Iris pigment epithelial cell (primary cell): Measurements from ENCODE around the gene LYPD6B.

ENCODE experiments used
- DNase-seq: peaks from one replicate; pipeline ENCODE4 v3.0.0-alpha.2; 2011; ENCODE audit warnings: low read depth

LYPD6B gene, protein sequence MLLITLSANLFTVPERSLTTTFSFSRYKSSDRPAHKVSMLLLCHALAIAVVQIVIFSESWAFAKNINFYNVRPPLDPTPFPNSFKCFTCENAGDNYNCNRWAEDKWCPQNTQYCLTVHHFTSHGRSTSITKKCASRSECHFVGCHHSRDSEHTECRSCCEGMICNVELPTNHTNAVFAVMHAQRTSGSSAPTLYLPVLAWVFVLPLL

DNA sequence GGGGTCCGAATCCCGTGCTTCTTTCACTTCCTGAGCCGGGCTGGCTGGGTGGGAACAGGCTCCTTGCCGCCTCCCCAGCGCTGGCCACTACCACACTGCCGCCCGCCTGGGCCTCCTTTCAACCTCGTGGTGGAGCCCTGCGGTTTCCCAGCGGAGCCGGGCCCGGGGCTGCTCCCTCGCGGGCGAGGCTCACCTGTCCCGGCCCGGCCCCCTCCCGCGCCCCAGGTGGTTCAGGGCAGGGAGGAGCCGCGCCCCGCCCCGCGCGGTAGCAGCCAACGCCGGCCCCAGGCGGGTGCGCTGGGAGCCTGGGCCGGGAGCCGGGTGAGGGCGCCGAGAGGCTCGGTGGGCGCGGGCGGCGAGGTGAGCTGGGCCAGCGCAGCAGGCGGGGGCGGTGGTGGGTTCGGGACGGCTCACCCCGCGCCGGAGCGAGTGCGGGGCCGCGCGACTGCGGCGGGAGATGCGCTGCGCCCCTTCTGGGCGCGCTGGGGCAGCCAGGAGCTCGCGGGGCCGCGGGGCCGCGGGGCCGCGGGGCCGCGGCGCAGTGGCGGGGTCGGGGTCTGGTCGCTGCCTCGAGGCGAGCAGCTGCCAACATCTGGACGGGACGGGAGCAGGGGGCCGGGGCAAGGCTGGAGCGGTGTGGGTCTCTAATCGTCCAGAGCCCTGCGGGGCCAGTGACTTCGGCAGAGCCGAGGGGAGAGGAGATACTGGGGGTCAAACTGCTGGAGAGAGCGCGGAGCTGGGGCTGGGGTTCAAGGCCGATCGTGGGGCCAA is at the start of gene LYPD6B:
Gene LYPD6B, plus strand, starts transcription at position 258 of the 771 bp plus-strand sequence. CDS start 92,250 bp downstream, outside the sequence.
- DNase-seq: no peak

DNA sequence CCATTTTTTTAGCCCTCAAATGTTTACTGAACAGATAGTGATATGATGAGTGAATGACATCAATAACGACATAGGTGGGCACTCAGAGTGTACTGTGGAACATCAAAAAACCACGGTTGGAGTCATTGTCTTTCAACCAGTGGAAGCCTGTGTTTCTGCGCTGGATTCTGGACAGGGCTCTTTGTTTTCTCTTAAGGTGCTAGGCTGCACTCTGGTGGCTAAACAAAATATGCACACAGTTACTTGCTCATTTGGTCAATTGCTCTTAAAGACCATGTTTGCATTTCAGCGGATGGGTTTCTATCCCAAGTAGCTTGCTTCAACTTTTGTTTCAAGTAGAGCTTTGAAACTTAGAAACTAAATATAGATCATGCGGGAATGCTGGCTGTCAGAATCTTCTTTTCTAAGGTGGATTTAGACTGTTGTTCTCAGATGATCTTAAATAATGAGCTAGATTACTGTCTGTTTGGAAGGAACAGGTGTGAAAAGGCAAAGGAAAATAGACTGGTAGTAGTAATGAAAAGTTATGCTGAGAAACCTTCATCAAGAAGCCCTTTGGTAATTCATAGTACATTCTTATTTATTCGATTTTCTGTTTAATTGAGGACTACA is 48.5 kb upstream of the LYPD6B start:
- peak; percentile 86 for DNase-seq

DNA sequence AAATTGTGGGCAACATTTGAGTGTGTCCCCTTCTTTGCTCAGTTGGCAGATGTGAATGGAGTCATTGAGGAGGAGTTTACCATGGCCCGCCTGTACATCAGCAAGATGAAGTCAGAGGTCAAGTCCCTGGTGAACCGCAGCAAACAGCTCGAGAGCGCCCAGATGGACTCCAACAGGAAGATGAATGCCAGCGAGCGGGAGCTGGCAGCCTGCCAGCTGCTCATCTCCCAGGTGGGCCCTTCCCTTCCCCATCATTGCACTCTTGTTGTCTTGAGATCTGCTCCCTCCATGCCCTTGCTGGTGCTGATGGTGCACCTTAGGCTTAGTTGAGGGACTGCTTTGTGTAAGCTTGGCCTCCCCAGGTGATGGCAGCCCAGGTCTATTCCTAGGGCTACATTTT is 47.5 kb upstream of the LYPD6B start:
- no peak for DNase-seq

DNA sequence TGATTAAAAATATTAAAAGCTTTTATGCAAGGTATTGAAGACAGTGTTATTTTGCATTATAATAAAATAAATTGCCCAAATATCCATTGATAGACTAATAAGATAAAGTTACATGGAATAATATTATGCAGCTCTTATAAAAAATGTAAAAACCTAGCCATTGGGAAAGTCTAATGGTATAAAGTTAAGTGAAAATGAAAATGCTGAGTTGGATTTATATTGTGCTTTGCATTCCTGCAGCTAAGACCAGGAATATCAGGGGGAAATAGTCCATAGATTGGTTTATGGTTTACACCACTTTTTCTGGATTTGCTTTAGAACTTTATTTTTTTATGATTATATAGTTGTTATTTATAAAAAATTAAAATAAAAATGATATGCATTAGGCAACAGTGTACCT is 46.1 kb upstream of the LYPD6B start:
- no peak for DNase-seq

DNA sequence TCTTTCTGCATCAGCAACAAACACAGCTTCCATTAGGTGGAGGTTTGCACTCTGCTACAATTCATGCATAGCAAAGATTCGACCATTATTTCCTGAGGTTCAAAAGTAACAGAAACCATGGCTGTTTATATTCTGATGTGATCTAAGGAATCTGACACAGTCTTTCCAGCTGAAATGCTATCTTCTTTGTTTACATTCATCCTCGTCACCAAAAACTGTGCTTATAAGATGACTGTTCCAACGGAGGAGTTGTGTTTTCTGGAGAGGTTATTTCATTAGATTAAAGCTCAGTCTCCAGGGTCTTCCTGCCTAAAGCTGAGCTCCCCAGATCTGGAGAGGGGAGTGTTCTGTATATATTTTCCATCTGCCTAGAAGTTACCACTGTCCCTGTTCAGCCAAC is 45.1 kb upstream of the LYPD6B start:
- DNase-seq: no peak

DNA sequence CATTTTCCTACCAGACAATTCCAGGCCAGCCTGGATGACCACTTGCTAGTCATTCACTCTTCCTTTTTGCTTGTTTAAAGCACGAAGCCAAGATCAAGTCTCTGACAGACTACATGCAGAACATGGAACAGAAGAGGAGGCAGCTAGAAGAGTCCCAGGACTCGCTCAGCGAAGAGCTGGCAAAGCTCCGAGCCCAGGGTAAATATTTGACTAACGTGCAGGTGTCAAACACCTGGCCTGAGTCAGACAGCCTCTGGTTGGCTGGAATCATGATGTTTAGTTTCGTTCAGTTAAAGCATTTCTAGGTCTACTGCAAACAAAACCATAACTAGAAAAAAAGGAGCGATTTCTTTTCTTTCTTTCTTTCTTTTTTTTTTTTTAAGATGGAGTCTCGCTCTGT is 44.2 kb upstream of the LYPD6B start:
- no peak for DNase-seq

DNA sequence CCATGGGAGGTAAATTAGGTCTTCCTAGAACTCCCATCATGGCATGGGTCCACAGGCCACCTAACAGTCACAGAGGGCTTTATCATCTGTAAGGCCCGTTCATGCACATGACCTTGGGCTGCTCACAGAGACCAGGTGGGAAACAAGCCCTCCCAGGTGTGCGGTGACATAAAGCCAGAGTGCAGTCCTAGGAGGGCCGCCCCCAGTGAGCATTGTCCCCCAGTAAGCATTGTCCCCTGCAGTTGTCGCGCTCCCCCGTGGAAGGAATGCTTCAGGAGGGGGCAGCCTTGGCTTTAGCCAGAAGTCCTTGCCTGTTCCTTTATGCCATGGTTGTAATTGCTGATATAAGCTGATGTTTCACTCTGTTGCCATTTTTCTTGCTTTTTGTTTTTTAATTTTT is 41.7 kb upstream of the LYPD6B start:
- no peak for DNase-seq

DNA sequence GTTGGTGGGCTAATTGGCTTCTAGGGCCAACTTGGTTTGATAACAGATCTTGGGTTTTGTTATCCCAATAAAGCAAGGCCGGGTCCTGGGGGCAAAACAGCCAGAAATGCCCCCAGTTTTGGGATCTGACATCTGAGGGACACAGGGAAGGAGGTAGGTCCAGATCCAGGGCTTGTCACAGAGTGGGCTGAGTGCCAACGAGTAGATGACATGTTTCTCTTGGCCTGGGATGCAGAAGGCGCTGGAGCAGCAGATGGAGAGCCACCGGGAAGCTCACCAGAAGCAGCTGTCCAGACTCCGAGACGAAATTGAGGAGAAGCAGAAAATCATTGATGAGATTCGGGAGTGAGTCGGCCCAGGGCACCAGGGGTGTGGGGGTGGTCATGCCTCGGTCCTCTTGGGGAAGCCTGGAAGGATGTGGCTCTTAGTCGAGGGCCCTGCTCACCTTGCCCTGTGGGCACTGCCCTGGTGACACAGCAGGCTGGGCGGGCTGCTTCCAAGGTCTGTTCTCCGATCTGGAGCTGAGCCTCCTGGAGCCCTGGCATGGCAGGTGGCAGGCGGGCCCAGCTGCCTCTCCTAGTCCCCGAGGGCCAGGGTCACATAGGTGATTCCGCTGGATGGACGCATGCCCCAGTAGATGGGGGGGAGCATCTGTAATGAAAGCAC is 40.2 kb upstream of the LYPD6B start:
- DNase-seq: no peak

DNA sequence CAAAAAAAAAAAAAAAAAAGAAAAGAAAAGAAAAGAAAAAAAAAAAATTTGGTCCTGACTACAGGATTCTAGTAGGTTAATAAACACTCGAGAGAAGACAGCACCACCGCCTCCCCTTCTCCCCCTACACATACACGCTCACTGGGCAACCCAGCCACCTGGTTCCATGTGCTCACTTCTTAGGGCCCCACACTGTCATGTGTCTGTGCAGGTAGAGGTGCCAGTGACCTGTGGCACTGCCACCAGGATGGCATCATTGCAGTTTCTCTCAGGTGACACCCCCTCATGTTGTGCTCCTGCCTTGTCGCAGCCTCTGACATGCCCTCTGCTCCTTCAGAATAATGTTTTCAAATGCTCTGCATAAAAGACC is 39.7 kb upstream of the LYPD6B start:
- no peak for DNase-seq

DNA sequence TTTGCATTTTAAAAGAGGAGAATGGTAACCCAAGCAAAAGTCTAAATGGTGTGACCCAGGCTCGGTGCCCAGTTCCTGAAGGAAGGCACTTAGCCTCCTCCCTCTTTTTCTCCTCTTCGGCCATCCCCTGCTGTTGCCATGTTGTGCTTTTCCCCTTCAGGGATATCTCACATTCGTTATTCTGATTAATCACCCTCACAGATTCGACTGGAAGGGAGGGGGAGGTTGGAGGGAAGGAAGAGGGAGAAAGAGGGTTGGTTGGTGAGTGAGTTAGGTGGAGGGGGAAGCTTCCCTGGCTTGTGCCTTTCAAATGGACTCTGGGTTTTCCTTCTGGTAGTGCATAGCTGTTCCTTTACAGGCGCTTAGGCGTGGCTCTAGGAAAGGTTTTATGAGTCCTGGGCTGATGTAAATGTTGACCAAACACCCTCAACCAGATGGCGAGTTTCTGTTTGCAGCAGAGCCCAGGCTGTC is 39.0 kb upstream of the LYPD6B start:
- no peak for DNase-seq

DNA sequence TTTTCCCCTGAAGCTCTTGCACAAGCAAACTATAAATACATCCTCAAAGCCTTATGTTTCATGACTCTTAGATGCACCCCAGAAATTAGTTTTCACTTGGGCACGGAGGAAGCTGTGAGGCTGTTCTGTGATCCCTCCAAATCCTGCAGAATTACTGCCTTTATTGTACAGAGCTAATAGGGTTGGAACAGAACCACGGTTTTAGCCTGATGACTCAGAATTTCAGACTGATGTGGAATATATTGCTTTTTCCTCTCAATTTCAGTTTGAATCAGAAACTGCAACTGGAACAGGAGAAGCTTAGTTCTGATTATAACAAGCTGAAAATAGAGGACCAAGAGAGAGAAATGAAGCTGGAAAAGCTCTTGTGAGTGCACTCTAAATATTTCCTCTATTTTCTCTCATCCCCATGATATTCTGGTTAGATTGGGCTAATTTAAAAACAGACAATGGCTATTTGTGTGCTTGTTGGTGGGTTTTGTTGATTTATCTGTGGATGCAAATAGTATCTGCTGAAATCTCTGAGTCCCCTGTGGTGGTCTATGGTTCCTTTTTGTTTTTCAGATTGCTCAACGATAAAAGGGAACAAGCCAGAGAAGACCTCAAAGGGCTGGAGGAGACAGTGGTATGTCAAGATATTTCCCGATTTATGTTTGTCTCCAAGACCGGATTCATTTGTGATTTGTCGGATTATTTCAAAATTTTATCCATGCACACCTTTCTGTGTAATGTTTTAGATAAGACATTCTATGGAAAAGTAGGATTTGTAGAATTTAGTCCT is 38.2 kb upstream of the LYPD6B start:
- peak; percentile 10 for DNase-seq

DNA sequence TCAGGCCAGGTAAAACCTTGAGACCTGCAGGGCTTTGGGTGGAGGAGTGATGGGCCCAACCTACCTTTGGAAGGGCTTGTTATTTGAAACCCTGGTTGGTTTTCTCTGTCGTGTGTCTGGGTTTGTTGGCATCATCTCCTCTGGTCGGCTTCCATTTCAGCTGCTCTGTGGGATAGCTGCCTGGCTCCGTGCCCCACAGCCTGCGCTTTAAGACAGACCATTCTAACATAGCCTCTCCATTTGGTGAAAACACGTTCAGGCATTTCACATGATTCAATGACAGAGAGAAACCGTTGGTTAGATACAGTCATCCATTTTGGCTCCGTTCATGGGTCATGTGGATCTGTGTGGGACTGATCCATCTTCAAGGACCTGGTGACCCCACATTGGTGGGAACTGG is 37.0 kb upstream of the LYPD6B start:
- DNase-seq: no peak

DNA sequence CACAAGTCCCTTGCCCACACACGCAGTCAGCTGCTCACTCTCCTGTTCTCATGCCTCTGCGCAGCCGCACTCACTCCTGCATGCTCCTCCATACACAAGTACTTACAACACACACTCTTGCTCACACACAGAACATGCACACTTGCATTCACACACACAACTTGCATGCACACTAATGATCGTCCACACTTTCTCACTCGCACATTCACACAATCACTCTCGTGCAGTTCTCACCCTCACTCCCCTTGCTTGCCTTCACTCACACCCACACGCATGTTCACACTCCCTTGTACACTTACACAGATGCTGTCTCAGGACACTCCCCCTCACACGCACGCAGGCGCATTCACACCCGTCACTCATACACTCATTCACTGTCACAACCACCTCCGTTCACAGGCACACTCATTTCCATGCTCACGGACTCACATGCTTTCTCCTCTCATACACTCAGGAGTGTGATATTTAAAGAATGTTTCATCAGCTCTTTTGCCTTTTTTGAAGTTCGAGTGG is 36.1 kb upstream of the LYPD6B start:
- no peak for DNase-seq

DNA sequence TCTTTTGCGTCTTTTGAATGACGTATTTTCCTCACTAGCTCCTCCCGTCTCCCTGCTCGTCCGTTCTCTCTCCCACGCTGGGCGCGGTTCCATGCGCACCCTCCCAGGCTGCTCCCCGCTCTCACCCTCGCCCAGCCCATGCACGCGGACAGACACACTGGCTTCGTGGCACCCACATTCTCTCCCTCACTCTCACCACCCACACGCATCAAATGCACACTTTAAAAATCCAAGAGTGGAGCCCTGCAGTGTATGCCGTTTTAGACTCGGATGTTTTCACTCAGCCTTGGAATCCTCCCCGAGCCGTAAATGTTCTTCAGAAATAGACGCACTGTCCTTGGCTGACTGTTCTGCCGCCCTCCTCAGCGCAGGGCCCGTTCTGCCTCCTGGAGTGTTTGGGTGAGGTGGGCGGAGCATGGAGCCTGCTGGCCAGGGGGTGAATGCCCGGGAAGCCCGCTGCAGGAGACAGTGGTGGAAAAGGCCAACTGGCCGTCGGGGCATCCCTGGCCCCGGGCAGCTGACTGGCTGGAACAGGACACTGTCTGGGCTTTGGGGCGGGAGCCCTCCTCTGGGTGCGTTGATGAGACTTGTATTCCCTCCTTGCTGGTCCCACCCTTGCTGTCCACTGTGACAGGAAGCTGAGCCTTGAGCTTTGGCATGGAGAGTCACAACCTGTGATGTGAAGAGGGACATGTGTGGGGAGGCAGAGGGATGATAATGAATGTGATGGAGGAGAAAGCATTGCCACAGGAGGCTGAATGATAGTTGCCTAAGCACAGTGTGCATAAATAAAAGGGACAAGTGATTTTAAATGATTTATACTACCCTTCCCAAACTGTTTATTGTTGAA is 35.4 kb upstream of the LYPD6B start:
- DNase-seq: no peak

DNA sequence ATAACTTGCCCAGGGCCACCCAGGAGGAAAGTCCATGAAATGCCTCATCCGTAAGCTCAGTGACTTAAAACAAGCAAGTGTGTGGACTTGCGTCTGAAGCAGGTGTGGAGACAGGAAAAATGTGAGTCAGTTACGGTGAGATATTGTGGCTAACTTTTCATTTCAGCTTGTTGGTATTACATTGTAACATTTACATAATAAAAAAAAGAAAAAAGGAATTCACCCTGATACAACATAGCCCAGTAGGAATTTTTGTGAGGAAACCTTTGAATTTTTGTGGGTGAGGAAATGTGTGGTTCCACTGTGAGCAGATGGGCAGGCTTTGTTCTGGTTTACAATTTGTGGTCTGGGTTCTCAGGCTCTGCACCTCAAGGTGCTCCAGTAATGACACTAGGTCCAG is 33.7 kb upstream of the LYPD6B start:
- DNase-seq: peak; percentile 39

DNA sequence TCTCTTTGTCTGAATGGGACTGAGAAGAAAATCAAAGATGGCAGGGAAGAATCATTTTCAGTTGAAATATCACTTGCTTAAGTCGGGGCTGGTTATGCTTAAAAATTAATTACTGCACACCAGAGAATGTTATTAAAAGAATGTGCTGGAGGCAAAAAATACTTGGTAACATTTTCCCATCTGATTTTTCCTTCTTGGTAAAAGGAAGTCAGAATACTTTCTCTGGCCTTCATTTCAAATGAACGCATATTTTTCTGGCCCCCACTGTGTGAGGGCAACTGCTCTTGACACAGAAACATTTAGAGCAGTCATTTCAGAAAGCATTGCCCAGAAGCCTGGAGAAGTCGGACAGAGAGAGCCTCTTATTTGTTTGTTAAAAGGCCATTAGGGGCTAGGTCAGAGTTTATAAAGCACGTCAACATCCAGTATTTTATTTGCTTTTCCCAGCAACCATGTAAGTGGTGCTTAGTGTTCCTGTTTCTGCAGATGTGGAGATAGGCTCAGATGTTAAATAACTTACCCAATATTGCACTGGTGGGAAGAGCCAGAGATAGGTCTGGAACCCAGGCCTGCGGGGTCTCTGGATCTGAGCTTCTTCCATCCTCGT is 32.9 kb upstream of the LYPD6B start:
- DNase-seq: no peak

DNA sequence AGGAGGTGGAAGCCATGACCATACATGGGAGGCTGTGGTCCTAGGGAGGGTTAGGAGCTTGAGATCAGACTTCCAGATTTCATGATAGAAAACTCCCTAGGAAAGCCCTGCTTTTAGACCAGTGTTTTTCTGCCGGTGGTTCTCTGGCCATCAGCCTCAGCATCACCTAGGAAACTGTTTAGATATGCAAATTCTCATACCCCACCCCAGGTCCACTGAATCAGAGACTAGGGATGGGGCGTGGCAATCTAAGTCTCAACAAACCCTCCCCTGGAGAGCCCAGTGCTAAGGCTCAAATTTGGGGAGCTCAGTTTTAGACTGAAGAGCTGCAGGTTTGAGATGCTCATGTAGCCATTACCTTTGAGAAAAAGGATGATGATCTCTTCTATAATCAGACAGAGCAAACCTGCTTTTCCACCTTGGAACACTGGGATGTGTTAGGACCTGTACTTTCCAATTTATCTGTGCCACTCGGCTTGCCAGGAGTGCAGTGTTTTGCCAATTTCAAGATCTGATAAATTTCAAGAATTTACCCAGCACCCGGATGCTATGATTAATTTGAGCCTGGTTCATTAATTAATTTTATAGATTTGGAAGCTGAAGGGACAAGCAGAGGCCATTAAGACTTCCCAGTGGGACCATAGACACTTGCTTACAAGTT is 31.5 kb upstream of the LYPD6B start:
- DNase-seq: no peak

DNA sequence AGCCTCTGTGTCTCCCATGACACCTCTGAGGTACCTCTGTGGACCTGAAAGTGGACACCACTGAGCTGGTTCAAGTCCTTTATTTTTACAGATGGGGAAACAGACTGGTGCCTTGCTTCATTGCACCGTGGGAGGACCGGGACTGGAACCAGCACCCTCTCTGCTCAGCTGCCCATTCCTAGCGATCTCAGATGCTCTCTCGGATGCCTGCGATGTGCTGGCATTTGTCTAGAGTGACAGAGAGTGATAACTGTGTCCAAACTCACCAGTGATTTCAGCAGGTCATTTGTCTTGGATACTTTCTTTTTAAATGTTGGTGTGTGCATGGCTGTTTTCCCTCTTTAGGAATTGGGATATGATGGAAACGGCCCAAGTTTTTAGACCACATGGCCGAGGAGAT is 30.1 kb upstream of the LYPD6B start:
- DNase-seq: no peak

DNA sequence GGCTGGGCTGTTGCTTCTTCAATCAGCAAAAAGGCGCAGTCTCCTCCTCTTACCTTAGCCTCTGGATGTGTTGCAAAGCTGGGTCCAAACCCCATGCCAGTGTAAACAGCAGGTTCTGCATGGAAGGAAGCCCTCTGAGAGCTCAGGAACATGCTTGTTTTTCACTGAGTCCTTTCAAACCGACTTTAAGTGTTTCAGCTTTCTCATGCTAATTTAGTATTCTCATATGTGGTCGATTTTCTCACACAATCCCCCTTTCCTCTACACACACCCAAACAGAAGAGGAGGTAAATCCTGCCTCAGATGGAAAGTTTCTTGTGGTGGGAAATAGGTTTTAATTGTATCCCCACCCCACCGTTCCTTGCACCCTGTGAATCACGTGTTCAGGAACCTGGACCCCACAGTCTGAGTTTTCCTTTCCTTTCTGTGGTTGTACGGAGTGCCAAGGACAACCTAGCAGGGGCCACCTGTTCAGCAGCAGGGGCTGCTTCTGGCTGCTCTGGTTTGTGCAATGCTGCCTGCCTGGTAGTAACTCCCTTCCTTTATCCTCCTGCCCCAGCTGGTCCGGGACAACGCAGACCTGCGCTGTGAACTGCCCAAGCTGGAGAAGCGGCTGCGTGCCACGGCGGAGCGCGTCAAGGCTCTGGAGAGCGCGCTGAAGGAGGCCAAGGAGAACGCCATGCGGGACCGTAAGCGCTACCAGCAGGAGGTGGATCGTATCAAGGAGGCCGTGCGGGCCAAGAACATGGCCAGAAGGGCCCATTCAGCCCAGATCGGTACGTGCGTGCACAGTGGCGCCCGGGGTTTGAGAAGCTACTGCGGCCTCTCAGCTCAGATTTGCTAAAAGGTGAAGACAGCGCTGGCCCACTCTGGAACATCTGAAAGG is 28.7 kb upstream of the LYPD6B start:
- no peak for DNase-seq
